Right renal pelvis (tissue), 4 donors: ENCODE results near the gene RBM20. TPM values are rescaled to one million over a fixed set of nuclear protein-coding genes. Genes with fewer than 3 reads are reported as not detected.

ENCODE experiments used
- DNase-seq, 4 donors: peaks; one replicate each; pipeline ENCODE4 v3.0.0-alpha.2; 2013; ENCODE audit warnings: low read depth in 4 of 4, low spot score in 3 of 4, missing footprints in 1 of 4
- polyA plus RNA-seq, 4 donors: library from polyadenylated mRNA; unstranded; fragments of 120-200 nt; gene quantifications; one replicate each; pipeline ENCODE4 v1.2.1, GENCODE V29; 2013; ENCODE audit not compliant: insufficient read length in 4 of 4

The RBM20 gene
- polyA plus RNA-seq, 4 donors = 2.9 to 6.3 (median 4.9) TPM

DNA sequence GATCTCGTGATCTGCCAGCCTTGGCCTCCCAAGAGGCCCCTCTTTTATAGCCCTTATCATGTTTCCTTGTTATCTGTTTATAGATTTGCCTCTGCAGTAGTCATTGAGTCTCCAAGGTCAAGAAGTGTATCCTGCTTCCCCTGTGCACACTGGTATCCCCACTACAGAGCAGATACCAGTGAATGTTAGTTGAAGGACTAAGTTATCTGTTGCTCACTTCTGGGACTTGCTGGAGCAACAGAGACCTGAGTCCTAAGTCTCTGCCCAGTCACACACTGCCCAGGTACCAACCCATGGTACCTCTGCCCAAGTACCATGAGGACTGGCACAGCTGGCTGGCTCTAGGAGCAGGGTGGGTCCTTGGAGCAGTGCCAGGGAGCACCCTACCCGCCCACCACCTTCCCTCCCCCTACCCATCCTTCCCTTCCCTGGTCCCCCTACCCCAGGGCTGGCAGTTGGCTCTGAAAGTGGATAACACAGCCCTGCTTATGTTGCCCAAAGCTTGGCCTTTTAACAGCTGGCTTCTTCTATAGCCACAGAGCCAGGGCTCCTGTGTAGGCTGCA is 201.1 kb downstream of the RBM20 start:
- DNase-seq = no peak

DNA sequence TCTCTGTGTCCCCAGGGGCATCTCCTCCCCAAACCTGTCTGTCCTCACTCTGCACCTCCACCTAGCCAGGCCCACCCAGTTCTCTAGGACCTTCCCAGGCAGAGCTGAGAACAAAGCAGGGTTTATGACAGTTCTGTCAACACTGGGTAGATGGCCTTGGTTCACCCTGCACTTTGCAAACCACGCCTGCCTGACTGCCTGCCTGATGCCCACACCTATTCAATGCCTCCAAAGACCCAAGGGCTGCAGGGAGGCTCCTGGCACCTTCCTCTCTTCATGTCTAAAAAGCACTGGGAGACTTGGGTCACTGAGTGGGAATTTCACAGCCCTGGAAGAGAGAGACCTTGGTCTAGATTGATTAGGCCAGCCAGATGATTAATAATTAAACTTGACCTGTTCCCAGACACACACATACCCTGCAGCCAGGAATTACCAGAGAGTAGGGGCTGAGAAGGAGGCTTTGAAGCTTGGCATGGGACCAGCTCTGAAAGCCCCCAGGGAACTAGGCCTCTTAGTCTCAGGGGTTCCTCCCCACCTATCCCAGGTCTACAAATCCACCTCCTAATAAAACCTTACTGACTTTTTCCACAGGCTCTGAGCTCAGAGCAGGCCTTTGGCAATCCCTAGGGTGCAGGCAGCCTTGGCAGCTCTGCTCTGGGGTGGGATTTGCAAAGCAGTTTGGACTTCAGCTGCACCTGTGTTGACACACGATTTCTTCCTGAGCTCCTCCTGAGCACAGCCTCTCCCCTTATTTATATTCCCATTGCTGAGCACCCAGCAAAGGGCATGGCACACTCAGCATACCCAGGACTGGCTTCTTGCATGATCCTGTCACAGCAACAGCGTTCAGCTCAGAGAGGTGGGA is 201.9 kb downstream of the RBM20 start:
- DNase-seq = no peak

GRCh38 chr10:110847374-110847773 is 203.2 kb downstream of the RBM20 start:
- DNase-seq = no peak

DNA sequence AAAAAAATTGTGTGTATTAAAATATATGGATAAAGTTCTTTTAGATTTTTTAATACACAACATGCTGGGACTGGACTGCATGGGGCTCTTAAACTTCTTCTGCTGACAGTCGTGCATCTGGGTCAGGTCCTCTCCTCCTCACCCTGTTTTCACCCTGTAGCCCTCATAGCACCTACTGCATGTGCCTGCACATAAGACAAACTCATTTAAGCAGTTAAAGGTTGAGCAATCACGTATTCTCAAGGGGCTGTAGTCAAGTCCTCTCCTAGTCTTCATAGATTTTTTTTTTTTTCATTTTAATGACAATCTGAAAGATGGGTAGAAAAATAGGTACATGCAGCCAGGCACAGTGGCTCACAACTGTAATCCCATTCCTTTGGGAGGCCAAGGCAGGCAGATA is 204.0 kb downstream of the RBM20 start:
- no peak for DNase-seq

- no peak for DNase-seq
Observed at GRCh38 chr10:110850099-110850498, 206.0 kb downstream of the RBM20 start.

GRCh38 chr10:110851020-110851612 is 207.0 kb downstream of the RBM20 start:
- no peak for DNase-seq

DNA sequence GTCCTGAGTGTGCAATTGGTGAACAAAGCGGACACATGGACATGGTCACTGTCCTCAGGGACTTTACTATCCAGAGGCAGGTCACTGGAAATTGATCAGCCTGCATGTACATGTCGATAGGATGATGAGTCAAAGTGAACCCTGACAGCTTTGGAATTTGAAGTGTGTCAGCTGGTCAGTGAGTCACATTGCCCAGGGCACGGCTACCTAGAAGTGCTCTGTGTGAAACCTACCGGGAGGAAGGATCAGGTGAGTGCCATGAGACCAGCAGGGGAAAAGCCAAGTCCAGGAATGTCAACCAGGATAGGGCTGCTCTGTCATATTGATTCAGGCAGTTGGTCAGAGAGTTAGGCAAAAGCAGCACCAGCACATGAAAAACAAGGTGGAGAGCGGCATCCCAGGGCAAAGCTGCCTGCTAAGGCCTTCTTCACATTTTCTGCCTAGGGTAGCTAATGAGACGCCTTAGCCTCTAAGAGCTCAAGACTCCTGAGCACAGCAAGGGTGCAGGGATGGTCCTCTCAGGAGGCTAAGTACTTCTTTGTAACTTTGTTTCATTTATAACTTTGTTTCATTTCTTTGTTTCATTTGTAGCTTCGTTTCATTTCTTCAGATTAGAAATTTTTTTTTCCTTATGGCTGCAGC is 208.2 kb downstream of the RBM20 start:
- no peak for DNase-seq

DNA sequence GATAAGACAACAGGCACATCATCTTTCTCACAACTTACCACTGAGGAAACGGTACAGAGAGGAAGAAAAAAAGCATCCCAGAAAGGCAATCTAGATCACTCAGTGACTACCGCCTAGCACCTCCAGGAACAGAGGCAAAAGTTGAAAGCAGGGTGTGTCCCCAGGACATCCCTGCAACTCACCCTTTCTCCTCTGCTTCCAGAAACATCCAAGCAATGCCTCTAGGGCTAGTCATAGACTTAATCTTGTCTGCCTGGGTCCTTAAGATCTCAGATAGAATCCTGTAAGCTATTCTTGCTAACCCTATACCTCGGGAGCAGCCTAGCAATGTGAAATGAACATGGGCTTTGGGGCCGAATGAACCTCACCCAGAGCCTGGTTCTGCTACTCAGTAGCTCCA is 208.8 kb downstream of the RBM20 start:
- no peak for DNase-seq

DNA sequence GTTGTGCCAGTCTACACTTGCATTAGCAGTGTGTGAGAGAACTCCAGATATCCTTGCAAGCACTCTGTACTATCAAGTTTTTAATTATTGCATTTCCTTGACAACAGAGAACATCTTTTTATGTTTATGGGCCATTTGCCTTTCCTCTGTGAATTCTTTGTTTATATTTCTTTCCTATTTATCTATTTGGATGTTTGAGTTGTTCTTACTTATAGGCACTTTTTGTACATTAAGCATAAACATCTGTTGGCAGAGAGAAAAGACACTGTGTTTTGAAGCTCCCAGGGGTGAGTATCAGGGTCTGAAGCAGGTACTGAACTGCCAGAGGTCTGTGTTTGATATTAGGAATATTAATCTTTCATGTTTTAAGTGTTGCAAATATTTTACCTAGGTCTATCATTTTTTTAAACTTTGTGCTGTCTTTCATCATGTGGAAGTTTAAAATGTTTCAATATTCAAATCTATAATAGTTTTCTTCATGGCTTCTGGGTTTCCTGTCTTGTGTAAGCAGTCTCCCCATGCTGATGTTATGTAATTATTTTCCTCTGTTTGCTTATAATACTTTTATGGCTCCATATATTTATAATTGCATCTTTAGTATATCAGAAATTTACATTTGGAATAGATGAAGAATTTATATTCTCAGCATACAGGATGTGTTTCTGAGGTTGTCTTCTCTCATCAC is 209.9 kb downstream of the RBM20 start:
- no peak for DNase-seq

DNA sequence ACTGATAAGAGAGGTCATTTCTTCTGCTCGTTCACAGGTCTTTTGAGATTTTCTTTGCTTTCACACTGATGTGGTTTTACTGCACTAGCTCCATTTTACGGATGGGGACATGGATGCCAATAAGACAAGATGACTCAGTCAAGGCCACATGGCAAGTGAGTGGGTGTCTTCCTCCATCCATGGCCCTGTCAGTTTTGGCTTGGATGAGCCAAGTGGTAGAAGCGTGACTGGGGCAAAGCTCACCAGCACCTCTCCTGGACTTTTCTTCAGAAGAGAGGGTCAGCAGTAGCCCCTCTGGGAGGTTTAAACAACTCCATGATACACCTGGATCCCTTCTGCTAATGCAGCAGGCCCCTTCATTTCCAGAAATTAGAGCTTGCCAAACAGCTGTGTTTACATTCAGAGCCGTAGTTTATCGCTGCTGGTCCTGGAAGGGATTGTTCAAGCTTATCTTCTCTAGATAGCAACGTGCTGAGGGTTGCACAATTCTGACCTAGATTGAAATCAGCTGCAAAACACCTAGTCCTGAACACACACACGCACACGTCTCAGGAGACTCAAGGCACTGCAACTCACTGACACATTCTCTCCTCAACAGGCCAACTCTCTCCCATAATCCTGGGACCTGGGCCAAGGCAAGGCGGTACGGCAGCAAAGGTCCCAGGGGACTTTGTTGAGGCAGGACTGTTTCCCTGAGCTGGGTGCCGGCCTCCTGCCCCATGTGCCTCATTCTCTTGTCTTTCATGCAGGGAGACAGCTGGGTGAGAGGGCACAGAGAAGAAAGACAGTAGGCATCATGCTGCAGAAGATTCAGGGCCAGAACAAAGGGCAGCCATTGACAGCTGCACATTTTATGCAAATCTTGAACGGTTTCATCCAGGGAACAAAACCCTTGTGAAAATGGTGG is 213.4 kb downstream of the RBM20 start:
- DNase-seq = no peak

GRCh38 chr10:110858297-110858934 is 214.3 kb downstream of the RBM20 start:
- DNase-seq = no peak

GRCh38 chr10:110859206-110859972 is 215.3 kb downstream of the RBM20 start:
- no peak for DNase-seq

GRCh38 chr10:110859973-110860376 is 215.8 kb downstream of the RBM20 start:
- no peak for DNase-seq

DNA sequence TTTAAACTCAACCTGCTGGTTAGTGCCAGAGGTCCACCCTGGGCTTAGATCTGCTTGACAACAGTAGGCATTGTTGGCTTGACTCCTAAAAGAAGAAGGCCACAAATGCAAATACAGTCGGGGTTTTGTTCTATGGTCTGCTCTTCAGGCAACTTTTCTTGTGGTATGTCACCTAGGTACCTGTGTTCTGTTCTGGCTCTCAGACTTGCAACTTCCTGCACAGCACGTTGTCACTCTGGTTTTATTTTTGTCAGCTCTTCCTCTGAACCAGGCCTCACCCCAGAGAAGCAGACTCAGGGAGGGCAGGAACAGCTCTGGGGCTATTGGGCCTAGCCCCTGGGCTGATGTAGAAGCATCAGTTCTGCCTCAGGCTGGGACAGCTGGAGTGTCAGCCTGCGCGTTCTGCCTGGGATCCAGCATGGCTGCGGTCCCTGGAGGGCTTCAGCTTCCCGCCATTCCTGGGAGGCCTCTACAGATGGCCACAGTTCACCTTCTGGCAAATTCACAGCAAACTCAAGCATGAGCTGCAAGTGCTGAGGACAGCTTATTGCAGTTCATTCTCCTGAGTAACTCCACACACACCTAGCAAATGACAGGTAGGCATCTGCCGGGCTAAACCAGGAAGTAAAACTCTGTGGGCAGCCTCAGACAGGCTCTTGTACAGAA is 216.6 kb downstream of the RBM20 start:
- no peak for DNase-seq

DNA sequence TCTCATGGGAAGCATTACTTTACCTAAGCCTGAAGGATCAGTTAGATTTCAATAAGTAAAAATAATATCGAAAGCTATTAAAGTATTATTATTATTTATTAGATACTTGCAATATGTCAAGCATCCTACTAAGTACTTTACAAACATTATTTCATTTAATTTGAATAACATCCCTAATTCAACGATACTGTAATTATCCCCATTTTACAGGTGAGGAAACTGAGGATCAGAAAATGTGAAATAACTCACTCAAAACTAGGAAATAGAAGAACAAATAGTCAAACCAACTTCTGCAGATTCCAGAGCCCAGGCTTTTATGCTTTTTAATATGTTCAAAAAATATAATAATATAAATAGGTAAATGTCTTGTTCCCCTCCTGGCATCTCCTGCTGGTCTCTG is 217.3 kb downstream of the RBM20 start:
- DNase-seq = no peak

DNA sequence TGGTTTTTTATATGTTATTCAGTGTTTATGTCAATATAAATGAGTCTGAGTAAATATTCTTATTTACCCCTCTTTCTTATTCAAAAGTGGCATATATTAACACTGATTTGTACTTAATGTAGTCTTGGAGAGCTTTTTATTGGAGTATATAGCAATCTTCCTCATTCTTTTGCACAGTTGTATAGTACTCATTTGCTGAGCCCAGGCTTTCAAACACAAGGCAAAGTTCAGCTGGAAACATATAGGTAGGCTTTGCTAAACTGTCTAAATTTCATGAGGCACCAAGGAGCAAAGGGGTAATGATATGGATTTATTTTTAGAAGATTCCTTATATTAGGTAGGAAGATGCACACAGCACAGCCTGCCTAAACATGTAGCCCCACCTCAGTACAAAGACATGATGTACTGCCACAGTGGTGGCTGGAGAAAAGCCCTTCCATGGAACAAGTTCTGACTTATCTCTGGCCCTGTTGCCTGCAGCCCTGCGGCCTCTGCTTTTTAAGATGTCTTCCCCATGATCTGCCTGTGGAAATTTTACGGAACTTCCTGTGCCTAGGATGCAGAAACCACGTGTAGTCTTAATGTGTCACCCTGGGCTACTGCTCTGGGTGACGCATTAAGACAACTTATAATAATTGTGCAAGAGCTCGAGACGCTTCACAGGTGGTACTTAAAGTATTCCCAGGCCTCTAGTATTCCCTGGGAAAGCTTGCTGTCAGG is 218.0 kb downstream of the RBM20 start:
- DNase-seq = no peak

DNA sequence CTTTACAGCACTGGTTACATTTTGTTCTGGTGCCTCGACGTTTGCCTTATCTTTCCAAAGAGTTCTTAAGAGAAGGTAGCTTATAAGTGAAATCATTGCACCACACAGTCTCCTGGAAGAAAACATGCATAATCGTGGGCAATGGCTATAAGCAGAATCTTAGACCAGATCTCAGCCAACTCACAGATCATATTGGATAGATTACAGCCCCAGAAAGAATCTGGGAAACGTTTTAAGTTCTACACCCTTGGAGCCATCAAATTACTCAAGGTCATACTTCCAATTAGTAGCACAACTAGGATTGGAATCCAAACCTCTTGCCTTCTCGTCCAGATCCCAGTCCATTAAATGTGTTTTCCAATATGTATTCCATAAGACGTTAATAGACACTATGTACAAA is 218.8 kb downstream of the RBM20 start:
- no peak for DNase-seq
